HCT116 (cell line): Measurements from ENCODE around the gene CFAP77.

Source experiments
- ELF1 ChIP-seq: IDR thresholded peaks from 2 replicates; pipeline ENCODE4 v1.6.1; 2012; ENCODE audit warnings: low read depth, borderline replicate concordance
- EZH2 ChIP-seq: fragments of 200-600 bp; sonication (generic); IDR thresholded peaks from 2 replicates; pipeline ENCODE4 v1.6.1; 2017; ENCODE audit warnings: antibody characterized with exemption, mixed run types
- POLR2AphosphoS5 ChIP-seq: IDR thresholded peaks from 2 replicates; pipeline ENCODE4 v1.6.1; 2011; ENCODE audit warnings: mild to moderate bottlenecking, low read depth, low read length, moderate library complexity
- RAD21 ChIP-seq: IDR thresholded peaks from 2 replicates; pipeline ENCODE4 v1.6.1; 2012; ENCODE audit warnings: low read depth, mild to moderate bottlenecking
- SIN3A ChIP-seq: IDR thresholded peaks from 2 replicates; pipeline ENCODE4 v1.6.1; 2012; ENCODE audit warnings: low read depth
- SRF ChIP-seq: IDR thresholded peaks from 2 replicates; pipeline ENCODE4 v1.6.1; 2012; ENCODE audit warnings: low read depth
- TF ChIP-seq, protein P1 (sequence below), 3 experiments: fragments of 200-600 bp in 1 of 3; sonication (generic) in 1 of 3; IDR thresholded peaks in 2 of 3; conservative IDR thresholded peaks in 1 of 3; 2 replicates each; pipeline ENCODE4 v1.5.1; 2012 to 2017; ENCODE audit warnings: low read depth in 2 of 3, low read length in 2 of 3, antibody characterized with exemption in 1 of 3, borderline replicate concordance in 1 of 3, control low read depth in 1 of 3, mild to moderate bottlenecking in 1 of 3, mixed read lengths in 1 of 3, mixed run types in 1 of 3, moderate library complexity in 1 of 3; ENCODE audit not compliant: insufficient read depth in 1 of 3
- TF ChIP-seq, protein P2 (sequence below): IDR thresholded peaks from 2 replicates; pipeline ENCODE4 v1.6.1; 2012; ENCODE audit warnings: low read depth
- TF ChIP-seq, protein P3 (sequence below): IDR thresholded peaks from 2 replicates; pipeline ENCODE4 v1.6.1; 2012

DNA sequence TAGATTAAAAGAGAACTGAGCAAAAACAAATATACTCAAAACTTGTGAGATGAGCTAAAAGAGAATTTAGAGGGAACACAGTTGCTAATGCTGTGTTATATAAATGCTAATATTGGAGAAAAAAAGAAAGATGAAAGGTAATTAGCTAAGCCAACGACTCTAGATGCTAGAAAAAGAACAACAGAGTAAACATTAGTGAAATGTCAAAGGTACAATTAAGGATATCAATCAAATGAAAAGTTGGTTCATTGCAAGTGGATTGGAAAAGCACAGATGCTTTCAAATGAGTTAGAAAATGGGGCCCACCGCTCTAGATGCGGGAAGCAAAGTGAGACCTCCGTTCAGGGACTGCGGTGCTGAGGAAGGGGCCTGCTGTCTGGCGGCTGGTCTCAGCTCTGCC is 154.5 kb downstream of the CFAP77 start:
- TF ChIP-seq, protein P1, sequence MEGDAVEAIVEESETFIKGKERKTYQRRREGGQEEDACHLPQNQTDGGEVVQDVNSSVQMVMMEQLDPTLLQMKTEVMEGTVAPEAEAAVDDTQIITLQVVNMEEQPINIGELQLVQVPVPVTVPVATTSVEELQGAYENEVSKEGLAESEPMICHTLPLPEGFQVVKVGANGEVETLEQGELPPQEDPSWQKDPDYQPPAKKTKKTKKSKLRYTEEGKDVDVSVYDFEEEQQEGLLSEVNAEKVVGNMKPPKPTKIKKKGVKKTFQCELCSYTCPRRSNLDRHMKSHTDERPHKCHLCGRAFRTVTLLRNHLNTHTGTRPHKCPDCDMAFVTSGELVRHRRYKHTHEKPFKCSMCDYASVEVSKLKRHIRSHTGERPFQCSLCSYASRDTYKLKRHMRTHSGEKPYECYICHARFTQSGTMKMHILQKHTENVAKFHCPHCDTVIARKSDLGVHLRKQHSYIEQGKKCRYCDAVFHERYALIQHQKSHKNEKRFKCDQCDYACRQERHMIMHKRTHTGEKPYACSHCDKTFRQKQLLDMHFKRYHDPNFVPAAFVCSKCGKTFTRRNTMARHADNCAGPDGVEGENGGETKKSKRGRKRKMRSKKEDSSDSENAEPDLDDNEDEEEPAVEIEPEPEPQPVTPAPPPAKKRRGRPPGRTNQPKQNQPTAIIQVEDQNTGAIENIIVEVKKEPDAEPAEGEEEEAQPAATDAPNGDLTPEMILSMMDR (IDR thresholded peaks at IDR 0.05 in 2 of 3, conservative IDR thresholded peaks at IDR 0.05 in 1 of 3; ENCODE audit: borderline replicate concordance in 1 of 3, insufficient read depth in 1 of 3, low read depth in 2 of 3, low read length in 2 of 3): no peak
- TF ChIP-seq EZH2 (no peak), SRF (no peak), RAD21 (no peak), POLR2AphosphoS5 (no peak), ELF1 (no peak), SIN3A (no peak)
- TF ChIP-seq, protein P2, sequence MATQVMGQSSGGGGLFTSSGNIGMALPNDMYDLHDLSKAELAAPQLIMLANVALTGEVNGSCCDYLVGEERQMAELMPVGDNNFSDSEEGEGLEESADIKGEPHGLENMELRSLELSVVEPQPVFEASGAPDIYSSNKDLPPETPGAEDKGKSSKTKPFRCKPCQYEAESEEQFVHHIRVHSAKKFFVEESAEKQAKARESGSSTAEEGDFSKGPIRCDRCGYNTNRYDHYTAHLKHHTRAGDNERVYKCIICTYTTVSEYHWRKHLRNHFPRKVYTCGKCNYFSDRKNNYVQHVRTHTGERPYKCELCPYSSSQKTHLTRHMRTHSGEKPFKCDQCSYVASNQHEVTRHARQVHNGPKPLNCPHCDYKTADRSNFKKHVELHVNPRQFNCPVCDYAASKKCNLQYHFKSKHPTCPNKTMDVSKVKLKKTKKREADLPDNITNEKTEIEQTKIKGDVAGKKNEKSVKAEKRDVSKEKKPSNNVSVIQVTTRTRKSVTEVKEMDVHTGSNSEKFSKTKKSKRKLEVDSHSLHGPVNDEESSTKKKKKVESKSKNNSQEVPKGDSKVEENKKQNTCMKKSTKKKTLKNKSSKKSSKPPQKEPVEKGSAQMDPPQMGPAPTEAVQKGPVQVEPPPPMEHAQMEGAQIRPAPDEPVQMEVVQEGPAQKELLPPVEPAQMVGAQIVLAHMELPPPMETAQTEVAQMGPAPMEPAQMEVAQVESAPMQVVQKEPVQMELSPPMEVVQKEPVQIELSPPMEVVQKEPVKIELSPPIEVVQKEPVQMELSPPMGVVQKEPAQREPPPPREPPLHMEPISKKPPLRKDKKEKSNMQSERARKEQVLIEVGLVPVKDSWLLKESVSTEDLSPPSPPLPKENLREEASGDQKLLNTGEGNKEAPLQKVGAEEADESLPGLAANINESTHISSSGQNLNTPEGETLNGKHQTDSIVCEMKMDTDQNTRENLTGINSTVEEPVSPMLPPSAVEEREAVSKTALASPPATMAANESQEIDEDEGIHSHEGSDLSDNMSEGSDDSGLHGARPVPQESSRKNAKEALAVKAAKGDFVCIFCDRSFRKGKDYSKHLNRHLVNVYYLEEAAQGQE: no peak
- TF ChIP-seq, protein P3, sequence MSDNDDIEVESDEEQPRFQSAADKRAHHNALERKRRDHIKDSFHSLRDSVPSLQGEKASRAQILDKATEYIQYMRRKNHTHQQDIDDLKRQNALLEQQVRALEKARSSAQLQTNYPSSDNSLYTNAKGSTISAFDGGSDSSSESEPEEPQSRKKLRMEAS: no peak
